ENCODE data around the gene MTM1.

MTM1 gene

GRCh38 chrX:150715184-150715583 is 146.8 kb downstream of the MTM1 start:
- no peak for DNase-seq (ENCODE audit: low read depth)

GRCh38 chrX:150719621-150720020 is 151.2 kb downstream of the MTM1 start:
- DNase-seq (ENCODE audit: low read depth), result no peak

All from stimulated activated CD8-positive, alpha-beta memory T cell treated with anti-CD3 and anti-CD28 coated beads, Interleukin-15, amount 100 ng/mL, for 24 hours (primary cell).